GM20000 (cell line): ENCODE results near the gene ZNF276.

ENCODE experiments used
- DNase-seq: peaks from one replicate; pipeline ENCODE4 v3.0.0; 2012; ENCODE audit warnings: low spot score
- CTCF ChIP-seq: IDR thresholded peaks from 2 replicates; pipeline ENCODE4 v1.5.1; 2012; ENCODE audit warnings: mild to moderate bottlenecking, control low read depth; ENCODE audit errors: extremely low read depth, missing control alignments

The ZNF276 gene

GRCh38 chr16:89710709-89711564, 10.4 kb upstream of the ZNF276 start:
- DNase-seq: no peak
- TF ChIP-seq CTCF: no peak

GRCh38 chr16:89711601-89712273, 9.6 kb upstream of the ZNF276 start:
- peak; percentile 99 for DNase-seq
- no peak for TF ChIP-seq CTCF

GRCh38 chr16:89712274-89712781, 9.0 kb upstream of the ZNF276 start:
- TF ChIP-seq CTCF: no peak
- no peak for DNase-seq

GRCh38 chr16:89716493-89716892, 4.8 kb upstream of the ZNF276 start:
- no peak for TF ChIP-seq CTCF
- no peak for DNase-seq

DNA sequence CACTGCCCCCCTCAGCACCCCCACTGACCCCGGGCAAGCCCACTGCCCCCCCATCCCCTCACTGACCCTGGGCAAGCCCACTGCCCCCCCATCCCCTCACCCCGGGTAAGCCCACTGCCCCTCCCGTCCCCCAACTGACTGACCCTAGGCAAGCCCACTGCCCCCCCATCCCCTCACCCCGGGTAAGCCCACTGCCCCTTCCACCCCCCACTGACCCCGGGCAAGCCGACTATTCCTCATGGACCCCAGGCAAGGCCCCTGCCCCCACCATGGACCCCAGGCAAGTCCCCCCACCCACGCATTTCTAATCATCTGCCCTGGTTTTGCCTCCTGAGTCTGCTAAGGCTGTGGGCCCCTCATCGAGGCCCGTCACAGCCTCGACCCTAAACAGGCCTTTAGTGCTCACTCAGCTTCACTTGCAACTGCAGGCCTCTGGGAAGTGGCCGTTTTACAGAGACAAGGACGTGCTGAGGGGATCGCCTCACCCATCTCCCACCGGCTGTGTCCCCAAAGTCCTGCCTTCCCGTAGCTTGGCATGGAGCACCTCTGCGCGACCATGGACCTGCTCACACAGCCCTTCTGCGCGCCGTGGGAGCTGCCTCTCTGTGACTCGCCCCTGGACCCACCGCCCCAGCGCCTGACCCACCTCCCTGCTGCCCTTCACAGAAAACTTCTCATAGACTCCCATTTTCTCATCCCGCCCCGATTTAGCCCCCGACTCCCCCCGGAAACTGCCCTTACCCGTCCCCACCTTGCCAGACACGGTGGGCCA, 4.2 kb upstream of the ZNF276 start:
- no peak for DNase-seq
- TF ChIP-seq CTCF: no peak

- DNase-seq: no peak
- TF ChIP-seq CTCF: no peak
These were observed 3.4 kb upstream of the ZNF276 start for GRCh38 chr16:89717688-89718505.
